Common myeloid progenitor, CD34-positive (primary cell): ENCODE data around the gene SLC4A11. TPM values are rescaled to one million over a fixed set of nuclear protein-coding genes. Genes with fewer than 3 reads are reported as not detected.

Experiments used
- CTCF ChIA-PET: fragments of 350-600 bp; sonication (Branson Sonifier 250); formaldehyde crosslinking; loops from one replicate; lab custom pipeline; 2021; ENCODE audit warnings: antibody characterized with exemption; lab: Charles Lee
- POLR2A ChIA-PET: fragments of 350-600 bp; sonication (Branson Sonifier 250); formaldehyde crosslinking; loops from one replicate; lab custom pipeline; 2021; ENCODE audit warnings: antibody characterized with exemption; lab: Charles Lee
- DNase-seq, 3 donors: peaks; one replicate each; pipeline versions ENCODE4 v3.0.0 to v3.0.0-alpha.2; 2013
- H3K27ac ChIP-seq, 2 experiments: 1 replicate in 1 of 2; 2 replicates in 1 of 2; pipeline ENCODE4 v1.7.0; 2013; ENCODE audit warnings: inconsistent platforms in 2 of 2, low read length in 2 of 2, mild to moderate bottlenecking in 2 of 2, low read depth in 1 of 2, moderate library complexity in 1 of 2; ENCODE audit not compliant: severe bottlenecking in 2 of 2, insufficient read depth in 1 of 2, poor library complexity in 1 of 2
- H3K27me3 ChIP-seq, 5 experiments: replicated peaks in 2 of 5; 1 replicate in 3 of 5; 2 replicates in 2 of 5; pipeline versions ENCODE4 v1.6.1 to v1.7.0; 2013; ENCODE audit warnings: low read length in 4 of 5, mild to moderate bottlenecking in 2 of 5, moderate library complexity in 2 of 5, inconsistent platforms in 1 of 5; ENCODE audit not compliant: insufficient read depth in 5 of 5, control insufficient read depth in 4 of 5
- H3K36me3 ChIP-seq, 4 experiments: 1 replicate in 2 of 4; 2 replicates in 2 of 4; pipeline versions ENCODE4 v1.6.1 to v1.7.0; 2013; ENCODE audit warnings: low read length in 3 of 4, control low read depth in 1 of 4, mild to moderate bottlenecking in 1 of 4; ENCODE audit not compliant: control insufficient read depth in 4 of 4, insufficient read depth in 4 of 4
- H3K4me1 ChIP-seq, 4 experiments: 1 replicate in 3 of 4; 2 replicates in 1 of 4; pipeline versions ENCODE4 v1.6.1 to v1.7.1; 2013; ENCODE audit warnings: low read length in 3 of 4, mild to moderate bottlenecking in 3 of 4, control low read depth in 1 of 4, inconsistent platforms in 1 of 4, moderate library complexity in 1 of 4; ENCODE audit not compliant: control insufficient read depth in 4 of 4, insufficient read depth in 4 of 4; ENCODE audit errors: control extremely low read depth in 1 of 4
- H3K4me3 ChIP-seq, 7 experiments: 1 replicate in 4 of 7; 2 replicates in 3 of 7; pipeline versions ENCODE4 v1.5.1 to v1.7.0; 2013; ENCODE audit warnings: mild to moderate bottlenecking in 7 of 7, low read length in 6 of 7, moderate library complexity in 6 of 7, inconsistent platforms in 2 of 7, low read depth in 2 of 7, control low read depth in 1 of 7; ENCODE audit not compliant: insufficient read depth in 4 of 7, control insufficient read depth in 1 of 7; ENCODE audit errors: extremely low read depth in 1 of 7
- H3K9me3 ChIP-seq, 5 experiments: 1 replicate in 4 of 5; 2 replicates in 1 of 5; pipeline versions ENCODE4 v1.6.1 to v1.7.1; 2013; ENCODE audit warnings: low read length in 4 of 5, mild to moderate bottlenecking in 2 of 5, inconsistent platforms in 1 of 5, low read depth in 1 of 5, moderate library complexity in 1 of 5; ENCODE audit not compliant: control insufficient read depth in 4 of 5, insufficient read depth in 2 of 5; ENCODE audit errors: control extremely low read depth in 1 of 5
- WGBS: methylation state at CpG from one replicate; pipeline ENCODE4 v1.1.5; 2013; ENCODE audit not compliant: insufficient coverage; 5-methylcytosine and 5-hydroxymethylcytosine counted together
- polyA plus RNA-seq: library from polyadenylated mRNA; unstranded; fragments of 120-200 nt; gene quantifications from one replicate; pipeline ENCODE4 v1.2.1, GENCODE V29; 2013

SLC4A11 gene
- 0.05 TPM for polyA plus RNA-seq

GRCh38 chr20:3239026-3239866 is at the start of gene SLC4A11:
Gene SLC4A11, minus strand, starts transcription at chr20:3239190. Its CDS starts 53 bp downstream, at chr20:3239137.
- CTCF ChIA-PET, result interaction anchor here (0.9 to 2.1 kb wide), 3 partner anchors 16 to 22 kb away, joined by 3 to 5 read pairs (median 3); no protein-coding TSS in a partner anchor
- peaks cover 0 to 83% (median 33%) of the 10 kb centered on the region in 5 experiments for H3K27me3 ChIP-seq
- DNase-seq, result peak in 1 of 3 donors; percentile 44
- POLR2A ChIA-PET, result interaction anchor here (1.4 kb wide), 1 partner anchor 16 kb away, joined by 4 read pairs; no protein-coding TSS in a partner anchor
- no peaks in the 10 kb centered on the region for H3K36me3 ChIP-seq
- WGBS, result 1% methylated on average over 81 of the region's 107 CpGs
- peak within 1 kb of the TSS; percentile 40 to 73 (median 64) for H3K4me3 ChIP-seq
- no peaks in the 10 kb centered on the region for H3K9me3 ChIP-seq
- peaks cover 0 to 25% (median 22%) of the 10 kb centered on the region in 4 experiments for H3K4me1 ChIP-seq
- no peak within 1 kb of the TSS for H3K27ac ChIP-seq

- Histone ChIP-seq H3K27me3 (no peaks in the 10 kb centered on the region), H3K4me1 (no peaks in the 10 kb centered on the region), H3K4me3 (no peak overlapping the region), H3K36me3 (peaks cover 0 to 42% (median 14%) of the 10 kb centered on the region in 4 experiments), H3K27ac (no peak overlapping the region), H3K9me3 (no peaks in the 10 kb centered on the region)
- ChIA-PET CTCF (no interaction called here), POLR2A (no interaction called here)
- 90% methylated on average over 6 of the region's 7 CpGs for WGBS
- DNase-seq, result no peak
These were observed 44.3 kb upstream of the SLC4A11 start for GRCh38 chr20:3283222-3283820.

- Histone ChIP-seq H3K4me3 (no peak overlapping the region), H3K9me3 (no peaks in the 10 kb centered on the region), H3K36me3 (peaks cover 0 to 46% (median 17%) of the 10 kb centered on the region in 4 experiments), H3K27ac (no peak overlapping the region), H3K27me3 (no peaks in the 10 kb centered on the region), H3K4me1 (no peaks in the 10 kb centered on the region)
- ChIA-PET CTCF (interaction anchor here (0.8 to 1.8 kb wide), 3 partner anchors 10 to 64 kb away, joined by 4 read pairs; no protein-coding TSS in a partner anchor), POLR2A (no interaction called here)
- DNase-seq, result no peak
- WGBS, result 100% methylated on average over 2 of the region's 6 CpGs
These were observed 43.6 kb upstream of the SLC4A11 start for GRCh38 chr20:3282271-3283221.

- Histone ChIP-seq H3K27me3 (no peaks in the 10 kb centered on the region), H3K27ac (no peak overlapping the region), H3K36me3 (peaks cover 0 to 45% (median 17%) of the 10 kb centered on the region in 4 experiments), H3K9me3 (no peaks in the 10 kb centered on the region), H3K4me1 (no peaks in the 10 kb centered on the region), H3K4me3 (no peak overlapping the region)
- ChIA-PET POLR2A (no interaction called here), CTCF (interaction anchor here (0.8 to 1.8 kb wide), 4 partner anchors 9 to 228 kb away, joined by 3 to 4 read pairs (median 4); no protein-coding TSS in a partner anchor)
- no peak for DNase-seq
These were observed 42.4 kb upstream of the SLC4A11 start for GRCh38 chr20:3281437-3281836.

- H3K9me3 ChIP-seq, result no peaks in the 10 kb centered on the region
- H3K4me3 ChIP-seq, result no peak overlapping the region
- POLR2A ChIA-PET, result no interaction called here
- WGBS, result no CpG with 5 or more reads among the region's 1 CpG
- CTCF ChIA-PET, result interaction anchor here (2.0 kb wide), 1 partner anchor 62 kb away, joined by 4 read pairs; no protein-coding TSS in a partner anchor
- H3K36me3 ChIP-seq, result peaks cover 3 to 57% (median 20%) of the 10 kb centered on the region in 4 experiments
- no peaks in the 10 kb centered on the region for H3K4me1 ChIP-seq
- no peak overlapping the region for H3K27ac ChIP-seq
- DNase-seq, result no peak
- no peaks in the 10 kb centered on the region for H3K27me3 ChIP-seq
These were observed 40.8 kb upstream of the SLC4A11 start for GRCh38 chr20:3279761-3280160.

- H3K4me1 ChIP-seq, result no peaks in the 10 kb centered on the region
- ChIA-PET POLR2A (no interaction called here), CTCF (interaction anchor here (1.0 to 1.1 kb wide), 3 partner anchors 29 to 225 kb away, joined by 3 to 5 read pairs (median 4); no protein-coding TSS in a partner anchor)
- no peak for DNase-seq
- H3K36me3 ChIP-seq, result peaks cover 4 to 57% (median 22%) of the 10 kb centered on the region in 4 experiments
- H3K27me3 ChIP-seq, result no peaks in the 10 kb centered on the region
- 96% methylated on average over 7 of the region's 7 CpGs for WGBS
- H3K9me3 ChIP-seq, result no peaks in the 10 kb centered on the region
- no peak overlapping the region for H3K27ac ChIP-seq
- H3K4me3 ChIP-seq, result no peak overlapping the region
These were observed 38.9 kb upstream of the SLC4A11 start for GRCh38 chr20:3277686-3278465.
